ENCODE data around the gene RNF220.

Gene RNF220

GRCh38 chr1:44485934-44486460 lies 80.9 kb downstream of the RNF220 start:
- Histone ChIP-seq H3K27me3 (ENCODE audit: insufficient read depth, low read length) (peaks cover 9% of the 10 kb centered on the region; the same call in 1 of the 2 replicates), H3K9me3 (ENCODE audit: low read length) (no peaks in the 10 kb centered on the region), H2AFZ (ENCODE audit: low read length) (no peak overlapping the region), H3K79me2 (ENCODE audit: insufficient read depth, low read length) (no peaks in the 10 kb centered on the region), H3K4me1 (ENCODE audit: insufficient read depth, low read length, severe bottlenecking) (no peaks in the 10 kb centered on the region), H3K9ac (ENCODE audit: low read length) (no peak overlapping the region), H3K4me3 (ENCODE audit: low read depth, low read length, poor library complexity, severe bottlenecking) (no peak overlapping the region), H3K9me2 (ENCODE audit: low read depth, low read length) (no peaks in the 10 kb centered on the region; the same call in 1 of the 2 replicates), H3K27ac (ENCODE audit: low read depth, low read length, poor library complexity, severe bottlenecking) (no peak overlapping the region), H3K36me3 (ENCODE audit: insufficient read depth, low read length) (no peaks in the 10 kb centered on the region), H3F3A (ENCODE audit: insufficient read depth, low read length) (no peaks in the 10 kb centered on the region), H3K4me2 (ENCODE audit: low read length) (no peak overlapping the region), H4K20me1 (ENCODE audit: insufficient read depth, low read length) (no peaks in the 10 kb centered on the region)
- TF ChIP-seq CTCF (IDR thresholded peaks at IDR 0.05; ENCODE audit: low read length): no peak
- no peak for TF ChIP-seq EZH2 (IDR thresholded peaks at IDR 0.05; ENCODE audit: borderline replicate concordance, low read length)

GRCh38 chr1:44489481-44489880 lies 84.4 kb downstream of the RNF220 start:
- Histone ChIP-seq H3K36me3 (ENCODE audit: insufficient read depth, low read length) (no peaks in the 10 kb centered on the region), H3K9ac (ENCODE audit: low read length) (no peak overlapping the region), H3K27ac (ENCODE audit: low read depth, low read length, poor library complexity, severe bottlenecking) (no peak overlapping the region), H3K9me2 (ENCODE audit: low read depth, low read length) (no peaks in the 10 kb centered on the region; the same call in 1 of the 2 replicates), H3K4me1 (ENCODE audit: insufficient read depth, low read length, severe bottlenecking) (no peaks in the 10 kb centered on the region), H3K79me2 (ENCODE audit: insufficient read depth, low read length) (no peaks in the 10 kb centered on the region), H3K4me2 (ENCODE audit: low read length) (no peak overlapping the region), H3K4me3 (ENCODE audit: low read depth, low read length, poor library complexity, severe bottlenecking) (no peak overlapping the region), H3K9me3 (ENCODE audit: low read length) (no peaks in the 10 kb centered on the region), H4K20me1 (ENCODE audit: insufficient read depth, low read length) (no peaks in the 10 kb centered on the region), H3K27me3 (ENCODE audit: insufficient read depth, low read length) (peaks cover under 1% of the 10 kb centered on the region; the same call in 1 of the 2 replicates), H2AFZ (ENCODE audit: low read length) (no peak overlapping the region), H3F3A (ENCODE audit: insufficient read depth, low read length) (no peaks in the 10 kb centered on the region)
- no peak for TF ChIP-seq CTCF (IDR thresholded peaks at IDR 0.05; ENCODE audit: low read length)
- TF ChIP-seq EZH2 (IDR thresholded peaks at IDR 0.05; ENCODE audit: borderline replicate concordance, low read length): no peak

- H3K9me2 ChIP-seq (ENCODE audit: low read depth, low read length): no peaks in the 10 kb centered on the region
- H3K4me1 ChIP-seq (ENCODE audit: insufficient read depth, low read length, severe bottlenecking): no peaks in the 10 kb centered on the region
- H3F3A ChIP-seq (ENCODE audit: insufficient read depth, low read length): no peaks in the 10 kb centered on the region
- no peaks in the 10 kb centered on the region for H3K27me3 ChIP-seq (ENCODE audit: insufficient read depth, low read length)
- H4K20me1 ChIP-seq (ENCODE audit: insufficient read depth, low read length): no peaks in the 10 kb centered on the region
- no peak overlapping the region for H3K27ac ChIP-seq (ENCODE audit: low read depth, low read length, poor library complexity, severe bottlenecking)
- H3K4me3 ChIP-seq (ENCODE audit: low read depth, low read length, poor library complexity, severe bottlenecking): no peak overlapping the region
- no peak overlapping the region for H3K9ac ChIP-seq (ENCODE audit: low read length)
- TF ChIP-seq CTCF (IDR thresholded peaks at IDR 0.05; ENCODE audit: low read length): no peak
- TF ChIP-seq EZH2 (IDR thresholded peaks at IDR 0.05; ENCODE audit: borderline replicate concordance, low read length): no peak
- H3K4me2 ChIP-seq (ENCODE audit: low read length): no peak overlapping the region
- H2AFZ ChIP-seq (ENCODE audit: low read length): no peak overlapping the region
- no peaks in the 10 kb centered on the region for H3K79me2 ChIP-seq (ENCODE audit: insufficient read depth, low read length)
- no peaks in the 10 kb centered on the region for H3K36me3 ChIP-seq (ENCODE audit: insufficient read depth, low read length)
- no peaks in the 10 kb centered on the region for H3K9me3 ChIP-seq (ENCODE audit: low read length)
Observed at GRCh38 chr1:44496541-44497171, 91.6 kb downstream of the RNF220 start.
